Measurements from ENCODE around the gene C14orf180. TPM values are rescaled to one million over a fixed set of nuclear protein-coding genes. Genes with fewer than 3 reads are reported as not detected.

Gene C14orf180
- total and polyA plus RNA-seq, 9 donors: 0.12 to 0.40 (median 0.13) TPM; not detected in 2

GRCh38 chr14:104558231-104559027, 21.1 kb upstream of the C14orf180 start:
- H3K4me1 ChIP-seq (ENCODE audit: insufficient read depth): no peaks in the 10 kb centered on the region
- H3K27me3 ChIP-seq: no peaks in the 10 kb centered on the region
- no peaks in the 10 kb centered on the region for H3K36me3 ChIP-seq
- no peak overlapping the region for H3K4me3 ChIP-seq
- 86 to 92% (median 88%) methylated on average over 16 of the region's 16 CpGs for WGBS, 3 donors
- DNase-seq: no peak
- TF ChIP-seq EP300 (IDR thresholded peaks at IDR 0.05) (no peak), CTCF (IDR thresholded peaks at IDR 0.05) (no peak), POLR2A (IDR thresholded peaks at IDR 0.05) (no peak)
- no peaks in the 10 kb centered on the region for H3K9me3 ChIP-seq
- no peak overlapping the region for H3K27ac ChIP-seq
- intact Hi-C loops (cut with DNase I): no loop called here

GRCh38 chr14:104559028-104559803, 20.3 kb upstream of the C14orf180 start:
- H3K36me3 ChIP-seq: no peaks in the 10 kb centered on the region
- H3K4me1 ChIP-seq (ENCODE audit: insufficient read depth): no peaks in the 10 kb centered on the region
- H3K27ac ChIP-seq: no peak overlapping the region
- intact Hi-C loops (cut with DNase I): no loop called here
- 86 to 91% (median 88%) methylated on average over 15 of the region's 15 CpGs for WGBS, 3 donors
- TF ChIP-seq CTCF (IDR thresholded peaks at IDR 0.05) (no peak), EP300 (IDR thresholded peaks at IDR 0.05) (no peak), POLR2A (IDR thresholded peaks at IDR 0.05) (no peak)
- H3K4me3 ChIP-seq: no peak overlapping the region
- no peaks in the 10 kb centered on the region for H3K27me3 ChIP-seq
- no peaks in the 10 kb centered on the region for H3K9me3 ChIP-seq
- no peak for DNase-seq

GRCh38 chr14:104559804-104560585, 19.6 kb upstream of the C14orf180 start:
- H3K27me3 ChIP-seq: no peaks in the 10 kb centered on the region
- no peak overlapping the region for H3K4me3 ChIP-seq
- intact Hi-C loops (cut with DNase I): loop anchor here in 2 of 4 donors (5.0 to 10.0 kb wide), 3 partner anchors 423 to 483 kb away; partner anchors contain the start of genes KIF26A (in 2 of the 2) and ASPG (in 1 of the 2)
- WGBS, 3 donors: 85 to 91% (median 89%) methylated on average over 21 of the region's 21 CpGs
- no peak for TF ChIP-seq POLR2A (IDR thresholded peaks at IDR 0.05)
- no peak for TF ChIP-seq CTCF (IDR thresholded peaks at IDR 0.05)
- TF ChIP-seq EP300 (IDR thresholded peaks at IDR 0.05): no peak
- H3K4me1 ChIP-seq (ENCODE audit: insufficient read depth): no peaks in the 10 kb centered on the region
- H3K27ac ChIP-seq: no peak overlapping the region
- H3K36me3 ChIP-seq: no peaks in the 10 kb centered on the region
- DNase-seq: no peak
- H3K9me3 ChIP-seq: no peaks in the 10 kb centered on the region

- no peaks in the 10 kb centered on the region for H3K9me3 ChIP-seq
- H3K4me3 ChIP-seq: no peak overlapping the region
- TF ChIP-seq POLR2A (IDR thresholded peaks at IDR 0.05): no peak
- no peak for TF ChIP-seq EP300 (IDR thresholded peaks at IDR 0.05)
- no peak for TF ChIP-seq CTCF (IDR thresholded peaks at IDR 0.05)
- H3K27ac ChIP-seq: no peak overlapping the region
- H3K4me1 ChIP-seq (ENCODE audit: insufficient read depth): no peaks in the 10 kb centered on the region
- intact Hi-C loops (cut with DNase I): loop anchor here in 2 of 4 donors (5.0 to 10.0 kb wide), 3 partner anchors 423 to 483 kb away; partner anchors contain the start of genes KIF26A (in 2 of the 2) and ASPG (in 1 of the 2)
- 81 to 93% (median 82%) methylated on average over 3 of the region's 3 CpGs for WGBS, 3 donors
- H3K36me3 ChIP-seq: no peaks in the 10 kb centered on the region
- no peaks in the 10 kb centered on the region for H3K27me3 ChIP-seq
- DNase-seq: no peak
These were observed 19.0 kb upstream of the C14orf180 start for GRCh38 chr14:104560586-104560945.

All from ovary (tissue), 9 donors.